NCI-H2171 (cell line): ENCODE results near the gene STARD10.

ENCODE experiments used
- DNase-seq: peaks from one replicate; lab custom pipeline; 2025; lab: John Stamatoyannopoulos, UW

Gene STARD10

DNA sequence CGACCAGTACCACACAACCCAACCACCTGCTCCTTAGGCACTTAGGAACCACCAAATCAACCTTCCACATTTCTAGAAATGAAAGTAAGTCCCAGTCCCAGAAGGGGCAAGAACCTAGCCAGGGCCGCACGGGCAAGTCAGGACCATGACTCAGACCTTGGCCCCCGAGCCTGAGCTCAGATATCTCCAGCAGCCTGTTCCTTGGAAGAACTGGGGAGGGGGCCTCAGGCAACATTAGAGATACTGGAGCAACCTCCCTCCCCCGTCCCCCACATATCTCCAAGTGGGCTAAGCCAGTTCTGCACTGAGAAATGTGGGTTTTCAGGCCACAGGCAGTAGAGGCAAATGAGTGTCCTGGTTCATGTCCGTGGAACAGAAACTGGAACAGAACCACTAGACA is 49.4 kb downstream of the STARD10 start:
- no peak for DNase-seq

DNA sequence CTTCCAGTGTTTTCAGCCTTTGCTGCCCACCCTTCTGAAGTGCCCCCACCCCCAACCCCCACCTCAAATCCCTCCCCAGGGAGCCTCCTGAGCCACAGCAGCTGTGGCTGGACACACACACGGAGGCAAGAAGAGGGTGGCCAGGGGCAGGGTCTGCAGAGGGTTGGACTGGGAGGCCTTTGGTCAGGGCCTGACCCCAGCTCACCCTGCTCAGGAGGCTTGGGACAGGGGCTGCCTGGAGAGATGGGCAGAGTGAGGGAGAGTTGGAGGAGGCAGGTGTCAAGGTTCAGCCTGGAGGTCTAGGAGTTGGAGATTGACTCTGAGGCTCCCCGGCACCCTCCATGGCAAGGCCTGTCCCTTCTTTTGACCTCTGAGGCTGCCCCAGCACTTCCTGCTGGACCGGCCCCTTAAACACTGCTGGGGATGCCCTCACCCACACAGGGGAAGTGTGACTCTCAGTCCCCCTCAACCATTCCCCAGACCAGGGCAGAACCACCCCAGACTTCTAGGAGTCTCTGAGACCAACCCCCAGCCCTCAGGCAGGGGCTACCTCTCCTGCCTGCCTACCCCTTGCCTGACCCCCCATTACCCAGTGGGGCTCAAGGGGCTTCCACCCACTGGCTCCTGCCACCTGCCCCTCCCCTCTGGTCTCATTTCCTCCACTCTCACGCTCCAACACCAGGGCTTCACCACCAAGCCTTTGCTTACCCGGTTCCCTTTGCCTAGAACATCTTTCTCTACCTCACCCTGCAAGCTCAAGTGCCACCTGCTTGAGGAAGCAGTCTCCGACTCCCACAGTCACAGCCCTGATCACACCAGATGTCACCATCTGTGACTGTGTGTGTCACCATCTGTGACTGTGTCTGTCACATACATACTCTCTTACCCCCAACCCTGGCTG is 50.3 kb downstream of the STARD10 start:
- peak; percentile 92 for DNase-seq

DNA sequence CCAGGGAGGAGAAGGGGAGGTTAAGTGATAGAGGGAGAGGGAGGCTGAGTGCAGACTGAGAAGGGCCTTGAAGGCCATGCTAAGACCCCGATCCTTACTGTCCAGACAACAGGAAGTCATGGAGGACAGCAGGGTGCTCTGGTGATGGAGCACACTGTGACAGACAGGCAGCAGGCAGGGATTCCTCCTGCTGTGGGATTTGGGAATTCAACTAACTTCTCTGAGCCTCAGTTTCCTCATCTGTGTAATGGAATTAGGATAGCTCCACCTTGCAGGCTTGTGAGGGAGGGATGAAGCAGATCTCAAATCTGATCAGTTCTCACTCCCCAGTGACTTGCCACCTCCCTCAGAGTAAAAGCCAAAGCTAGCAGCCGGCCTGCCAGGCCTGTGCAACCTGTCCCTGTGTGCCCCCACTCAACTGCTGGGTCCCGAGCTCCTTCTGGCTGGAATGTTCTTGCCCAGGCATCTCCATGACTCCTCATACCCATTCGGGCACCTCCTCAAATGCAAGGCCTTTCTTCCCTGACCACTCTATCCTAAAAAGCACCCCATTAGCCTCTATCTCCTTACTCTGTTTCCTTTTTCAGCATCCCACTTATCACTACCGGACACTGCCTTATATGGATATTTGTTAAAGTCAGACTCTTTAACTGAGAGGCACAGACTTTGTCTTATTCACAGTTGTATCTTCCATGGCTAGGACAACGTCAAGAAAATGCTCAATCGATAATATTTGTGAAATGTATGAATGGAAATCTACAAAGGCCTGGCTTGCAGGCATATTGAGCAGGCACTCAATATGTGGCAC is 51.1 kb downstream of the STARD10 start:
- DNase-seq = no peak

DNA sequence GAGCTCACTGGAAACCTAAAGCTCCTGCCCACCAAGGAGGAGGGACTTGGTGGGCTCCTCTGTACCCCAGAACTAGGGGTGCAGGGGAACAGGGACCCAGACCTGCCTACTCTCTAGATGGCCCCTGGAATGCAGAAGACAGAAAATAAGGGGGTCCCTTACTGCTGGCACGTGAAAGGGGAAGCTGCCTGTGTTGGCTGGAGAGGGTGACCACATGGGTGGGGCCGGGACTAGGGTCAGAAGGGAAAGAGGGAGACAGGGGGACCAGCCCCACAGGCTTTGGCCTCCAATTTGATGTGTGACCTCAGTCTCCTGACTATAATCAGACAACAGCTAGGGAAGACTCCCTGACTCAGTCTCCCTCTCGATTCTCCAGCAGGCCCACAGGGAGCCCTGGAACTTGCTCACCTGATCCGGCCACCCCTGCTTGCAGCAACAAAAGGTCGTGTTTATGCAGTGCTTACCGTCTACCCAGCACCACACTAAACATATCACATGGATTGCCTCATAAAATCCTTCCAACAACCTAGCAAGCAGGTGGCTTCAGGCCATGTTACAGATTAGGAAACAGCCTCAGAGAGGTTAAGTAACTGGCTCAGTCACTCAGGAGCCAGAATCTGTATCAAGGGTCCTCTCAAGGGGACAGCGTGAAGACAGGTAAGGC is 51.9 kb downstream of the STARD10 start:
- no peak for DNase-seq

DNA sequence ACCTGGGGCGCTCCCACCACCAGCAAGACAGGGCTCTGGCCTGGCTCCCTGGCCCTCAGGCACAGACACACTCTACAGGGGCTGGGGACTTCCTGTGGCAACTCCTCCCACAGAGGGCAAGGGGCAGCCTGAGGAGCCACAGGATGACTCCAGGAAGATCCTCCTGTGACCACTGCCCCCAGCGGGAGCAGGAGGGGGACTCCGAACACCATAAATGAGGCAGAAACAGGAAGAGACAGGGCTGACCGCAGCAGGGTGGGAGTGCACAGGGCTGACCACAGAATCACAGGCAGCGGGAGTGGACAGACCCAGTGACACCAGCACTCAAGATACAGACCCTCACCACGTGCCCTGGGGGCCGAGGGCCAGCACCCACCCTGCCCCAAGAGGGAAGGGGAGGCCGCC is 52.4 kb downstream of the STARD10 start:
- DNase-seq = no peak

DNA sequence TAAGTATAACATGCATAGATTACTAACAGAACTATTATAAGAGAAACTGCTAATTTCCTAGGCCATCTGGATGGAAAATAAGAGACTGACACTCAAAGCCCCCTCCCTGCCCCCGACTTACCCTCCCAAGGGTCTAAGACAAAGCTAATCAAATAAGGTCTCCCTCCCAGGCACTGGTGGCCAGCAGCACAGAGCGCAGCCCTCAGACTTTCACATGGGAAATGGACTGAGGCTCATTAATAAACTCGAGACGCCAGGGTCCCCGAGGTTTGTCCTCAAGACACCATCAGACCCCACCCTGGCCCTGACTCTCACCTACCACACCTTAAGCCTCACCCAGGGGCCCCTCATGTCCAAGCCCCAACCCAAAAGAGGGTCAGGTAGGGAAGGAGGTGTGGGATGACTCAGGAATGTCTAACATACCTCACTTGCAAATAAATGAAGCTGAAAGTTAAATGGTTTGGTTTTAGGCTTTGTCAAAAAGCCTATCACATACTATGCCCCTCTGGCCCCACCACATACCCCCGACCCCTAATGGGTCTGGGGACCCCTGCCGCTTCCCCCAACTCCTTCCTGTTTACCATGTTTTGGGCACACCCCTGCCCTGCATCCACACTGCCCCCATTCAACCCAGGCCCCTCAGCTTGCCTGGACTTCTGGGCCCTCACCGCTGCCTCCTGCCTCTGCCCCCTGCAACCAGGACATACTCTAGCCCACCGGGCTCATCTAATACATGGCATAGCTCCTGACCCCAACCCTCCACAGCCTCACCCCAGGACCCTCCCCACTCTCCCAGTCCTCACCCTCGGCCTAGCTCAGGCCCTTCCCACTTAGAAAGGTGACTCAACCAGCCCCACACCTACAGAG is 53.1 kb downstream of the STARD10 start:
- DNase-seq = no peak

DNA sequence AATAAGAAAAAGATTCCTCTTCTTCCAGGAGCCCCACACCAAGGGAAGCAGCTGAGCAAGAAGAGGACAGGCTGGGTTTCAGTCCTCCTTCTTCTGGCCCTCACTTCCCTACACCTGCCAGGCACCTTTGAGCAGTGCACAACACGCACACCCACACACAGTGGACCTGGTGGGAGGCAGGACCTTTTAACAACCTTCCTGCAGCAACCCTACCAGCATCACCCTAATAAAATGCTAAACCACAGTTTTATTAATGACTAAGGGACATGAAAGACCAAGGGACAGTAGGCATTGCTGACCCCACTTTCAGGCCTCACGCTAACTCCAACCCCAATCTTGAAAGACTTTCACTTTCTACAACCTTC is 53.8 kb downstream of the STARD10 start:
- no peak for DNase-seq

DNA sequence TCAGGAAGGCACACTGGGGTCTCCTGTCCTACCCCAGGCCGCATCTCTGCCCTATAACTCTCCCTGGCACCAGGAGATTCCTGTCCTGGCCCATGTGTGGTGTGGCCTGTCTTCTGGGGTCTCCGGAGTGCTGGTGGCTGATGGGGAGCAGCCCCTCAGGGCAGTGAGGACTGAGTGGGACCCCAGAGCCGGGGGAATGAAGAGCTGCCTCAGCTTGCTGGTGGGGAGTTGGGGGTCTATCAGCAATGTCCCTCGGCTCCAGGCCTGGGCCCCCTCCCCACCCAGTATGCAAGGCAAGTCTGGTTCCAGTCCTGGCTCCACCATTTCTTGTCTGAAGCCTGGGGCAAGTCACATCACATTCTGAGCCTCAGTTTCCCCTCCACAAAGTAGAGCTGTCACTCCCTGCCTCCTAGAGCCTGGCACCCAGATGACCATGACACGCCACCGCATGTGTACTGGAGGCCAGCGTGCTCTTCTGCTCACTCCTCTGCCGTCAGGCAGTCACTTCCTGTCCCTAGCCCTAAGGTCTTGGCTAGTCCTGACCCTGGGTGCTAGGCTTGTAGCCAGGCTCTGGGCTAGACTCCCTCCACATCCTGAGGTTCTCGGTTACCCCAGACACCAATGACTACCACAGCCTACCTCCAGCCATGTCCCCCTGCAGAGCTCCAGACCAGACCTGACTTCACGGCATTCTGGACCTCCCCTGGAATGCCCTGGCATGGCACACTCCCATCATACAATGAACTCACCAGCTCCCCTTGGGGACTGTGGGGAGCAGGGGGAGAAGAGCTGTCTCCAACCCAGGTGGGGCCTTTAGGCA is 54.4 kb downstream of the STARD10 start:
- no peak for DNase-seq

DNA sequence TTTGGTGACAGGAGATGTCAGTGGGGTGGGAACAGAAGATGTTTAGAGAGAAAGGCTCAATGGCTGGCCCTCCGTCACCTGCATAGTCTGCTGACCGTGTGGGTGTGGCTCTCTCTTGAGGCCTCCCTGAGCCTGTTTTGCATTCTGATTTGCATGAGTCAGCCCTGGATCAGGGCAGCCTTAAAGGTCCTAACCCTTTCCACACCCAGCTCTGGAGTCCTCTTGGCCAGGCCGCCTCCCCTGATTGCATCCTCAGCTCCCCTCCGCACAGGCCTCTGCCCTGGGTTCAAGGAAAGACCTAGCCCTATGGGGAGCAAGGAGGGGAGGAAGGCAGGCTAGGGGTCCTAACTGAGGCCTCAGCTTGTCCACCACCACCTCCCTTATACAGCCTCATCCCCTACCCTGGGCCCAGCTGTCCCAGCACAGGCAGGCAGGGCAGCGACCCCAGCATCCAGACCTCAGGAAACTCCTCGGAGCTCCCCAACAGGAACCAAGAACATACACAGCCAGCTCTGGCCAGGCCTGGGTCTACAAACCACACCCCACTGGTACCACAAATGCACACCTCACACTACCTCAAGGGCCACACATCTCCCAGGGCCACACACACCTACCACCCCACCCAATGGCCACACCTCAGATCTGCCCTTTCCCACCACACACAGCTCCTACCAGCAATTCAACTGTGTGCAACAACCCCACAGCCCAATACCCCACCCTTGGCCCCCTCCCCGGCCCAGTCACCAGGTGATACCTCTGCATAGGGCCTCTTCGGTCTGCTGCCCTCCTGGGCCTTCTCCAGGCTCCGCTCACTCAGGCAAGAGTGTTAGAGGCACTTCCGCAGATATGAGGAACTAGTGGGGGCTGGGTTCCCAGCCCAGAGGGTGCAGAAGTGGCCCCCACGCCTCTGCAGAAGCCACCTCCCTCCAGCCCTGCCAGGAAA is 55.4 kb downstream of the STARD10 start:
- DNase-seq = no peak

DNA sequence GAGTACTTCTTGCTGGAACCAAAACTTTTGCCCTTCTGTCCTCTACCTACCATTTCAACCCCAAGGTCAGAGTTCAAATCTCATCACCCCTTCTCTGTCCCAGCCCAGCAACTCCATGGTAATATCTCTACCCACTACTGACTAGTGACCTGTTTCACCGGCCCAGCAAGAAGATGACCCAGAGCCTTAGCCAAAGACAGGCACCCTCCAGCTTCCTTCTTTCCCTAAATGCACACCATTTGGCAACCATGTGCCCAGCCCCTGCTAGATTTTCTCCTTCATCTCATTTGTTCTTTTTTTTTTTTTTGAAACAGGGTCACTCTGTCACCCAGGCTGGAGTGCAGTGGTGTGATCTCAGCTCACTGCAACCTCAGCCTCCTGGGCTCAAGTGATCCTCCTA is 56.5 kb downstream of the STARD10 start:
- no peak for DNase-seq

DNA sequence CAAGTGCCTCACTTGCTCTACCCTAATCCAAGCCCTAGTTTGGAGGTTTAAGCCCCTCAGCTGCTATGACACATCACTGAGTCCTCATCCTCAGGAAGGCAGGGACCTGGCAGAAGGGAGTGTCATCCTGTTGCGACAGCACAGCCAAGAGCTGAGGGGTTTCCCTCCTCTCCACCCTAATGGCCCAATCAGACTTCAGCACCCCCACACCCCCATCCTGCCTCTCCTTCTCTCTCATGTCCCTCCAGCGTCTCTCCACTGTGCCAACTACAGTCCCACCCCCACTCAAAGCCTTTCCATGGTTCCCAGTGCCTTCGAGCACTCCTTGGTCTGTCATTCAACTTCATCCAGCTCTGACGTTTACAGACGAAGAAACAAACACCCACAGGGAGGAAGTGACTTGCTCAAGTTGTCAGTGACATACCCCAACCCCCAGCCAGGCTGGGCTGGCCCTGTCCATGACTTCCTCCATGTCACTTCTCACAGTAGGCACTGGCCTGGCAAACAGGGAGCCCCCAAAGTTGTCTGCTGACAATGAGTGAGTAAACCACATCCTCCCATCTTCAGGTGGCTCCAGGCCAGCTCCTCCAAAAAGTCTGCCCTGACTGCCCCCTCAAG is 57.3 kb downstream of the STARD10 start:
- DNase-seq = no peak

DNA sequence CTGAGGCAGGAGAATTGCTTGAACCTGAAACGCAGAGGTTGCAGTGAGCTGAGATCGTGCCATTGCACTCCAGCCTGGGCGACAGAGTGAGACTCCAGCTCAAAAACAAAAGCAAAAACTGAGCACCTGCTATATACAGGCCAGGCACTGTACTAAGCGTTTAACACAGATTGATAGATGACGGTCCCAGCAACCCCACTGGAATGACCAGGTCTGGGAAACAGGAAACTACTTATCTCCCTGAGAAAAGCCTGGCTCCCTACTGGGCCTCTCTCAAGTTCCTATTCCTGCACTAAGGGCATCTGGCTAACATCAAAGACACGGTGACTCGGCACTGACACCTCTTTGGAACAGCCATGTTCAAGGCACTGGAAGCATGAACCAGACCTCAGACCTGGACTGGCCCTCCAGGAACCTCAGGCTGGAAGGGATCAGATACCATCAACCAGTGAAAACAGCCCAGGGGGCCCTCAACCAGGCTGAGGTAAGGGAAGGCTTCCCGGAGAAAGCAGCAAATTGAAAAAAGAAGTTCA is 58.3 kb downstream of the STARD10 start:
- DNase-seq = no peak

DNA sequence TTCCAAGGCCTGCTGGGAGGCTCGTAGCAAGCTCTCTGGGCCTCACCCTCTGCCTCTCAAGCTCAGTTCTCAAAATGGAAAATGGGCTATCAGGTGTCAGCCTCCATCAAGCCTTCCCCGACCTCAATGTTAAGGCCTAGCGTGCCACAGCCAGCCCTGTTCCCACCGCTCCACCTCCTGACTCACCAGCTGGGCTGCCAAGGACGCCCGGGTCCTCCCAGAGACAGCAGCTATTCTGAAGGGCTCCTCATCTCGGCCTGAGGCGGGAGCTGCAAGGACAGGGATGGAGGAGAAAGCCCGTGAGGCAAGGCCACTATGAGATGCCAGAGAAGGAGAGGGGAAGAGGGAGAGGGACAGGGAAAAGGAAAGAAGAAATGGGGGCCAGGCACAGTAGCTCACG is 61.5 kb downstream of the STARD10 start:
- DNase-seq = no peak

DNA sequence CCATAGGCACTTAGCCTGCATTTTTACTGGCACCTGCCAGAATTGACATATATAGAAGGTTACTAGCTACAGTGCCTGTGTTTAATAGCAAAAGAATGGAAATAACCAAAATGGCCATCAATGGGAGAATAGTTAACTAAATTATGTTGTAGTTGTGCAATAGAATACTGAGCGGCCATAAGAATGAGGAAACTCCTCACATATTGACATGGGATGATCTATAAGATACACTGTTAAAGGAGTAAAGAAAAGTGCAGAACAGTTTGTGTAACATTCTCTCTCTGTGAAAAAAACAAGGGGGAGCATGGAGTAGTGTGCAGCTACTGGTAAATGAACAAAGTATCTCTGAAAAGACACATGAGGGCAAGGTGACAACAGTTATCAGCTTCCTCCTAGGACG is 63.1 kb downstream of the STARD10 start:
- no peak for DNase-seq

DNA sequence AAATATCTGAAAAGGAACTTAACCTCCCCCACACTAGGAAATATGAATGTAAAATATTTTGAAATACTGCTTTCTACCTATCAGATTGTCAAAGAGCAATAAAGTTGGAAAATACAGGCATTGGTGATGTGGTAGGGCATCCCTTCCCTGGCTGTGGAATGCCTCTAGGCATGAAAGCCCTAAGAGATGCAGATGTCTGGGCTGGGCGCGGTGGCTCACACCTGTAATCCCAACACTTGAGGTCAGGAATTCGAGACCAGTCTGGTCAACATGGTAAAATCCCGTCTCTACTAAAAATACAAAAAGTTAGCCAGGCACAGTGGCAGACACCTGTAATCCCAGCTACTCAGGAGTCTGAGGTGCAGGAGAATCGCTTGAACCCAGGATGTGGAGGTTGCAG is 63.6 kb downstream of the STARD10 start:
- no peak for DNase-seq

DNA sequence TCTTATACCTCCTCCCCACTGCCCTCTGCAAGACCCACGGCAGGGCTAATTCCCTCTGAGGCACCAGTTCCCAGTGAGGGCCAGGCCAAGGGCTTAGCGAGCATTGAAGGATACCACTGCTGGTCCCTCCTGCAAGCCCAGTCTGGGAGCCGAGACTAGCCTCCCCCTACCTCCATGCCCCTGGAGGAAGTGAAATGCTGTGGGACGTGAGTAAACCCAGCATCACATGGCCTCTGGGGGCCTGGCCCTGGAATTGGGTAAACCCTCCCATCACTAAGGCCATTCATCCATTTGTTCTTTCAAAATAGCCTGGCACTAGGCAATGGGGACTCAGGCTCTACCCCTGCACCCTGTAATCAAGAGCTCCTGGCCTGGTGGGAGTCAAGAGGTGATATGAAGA is 66.3 kb downstream of the STARD10 start:
- DNase-seq = no peak

DNA sequence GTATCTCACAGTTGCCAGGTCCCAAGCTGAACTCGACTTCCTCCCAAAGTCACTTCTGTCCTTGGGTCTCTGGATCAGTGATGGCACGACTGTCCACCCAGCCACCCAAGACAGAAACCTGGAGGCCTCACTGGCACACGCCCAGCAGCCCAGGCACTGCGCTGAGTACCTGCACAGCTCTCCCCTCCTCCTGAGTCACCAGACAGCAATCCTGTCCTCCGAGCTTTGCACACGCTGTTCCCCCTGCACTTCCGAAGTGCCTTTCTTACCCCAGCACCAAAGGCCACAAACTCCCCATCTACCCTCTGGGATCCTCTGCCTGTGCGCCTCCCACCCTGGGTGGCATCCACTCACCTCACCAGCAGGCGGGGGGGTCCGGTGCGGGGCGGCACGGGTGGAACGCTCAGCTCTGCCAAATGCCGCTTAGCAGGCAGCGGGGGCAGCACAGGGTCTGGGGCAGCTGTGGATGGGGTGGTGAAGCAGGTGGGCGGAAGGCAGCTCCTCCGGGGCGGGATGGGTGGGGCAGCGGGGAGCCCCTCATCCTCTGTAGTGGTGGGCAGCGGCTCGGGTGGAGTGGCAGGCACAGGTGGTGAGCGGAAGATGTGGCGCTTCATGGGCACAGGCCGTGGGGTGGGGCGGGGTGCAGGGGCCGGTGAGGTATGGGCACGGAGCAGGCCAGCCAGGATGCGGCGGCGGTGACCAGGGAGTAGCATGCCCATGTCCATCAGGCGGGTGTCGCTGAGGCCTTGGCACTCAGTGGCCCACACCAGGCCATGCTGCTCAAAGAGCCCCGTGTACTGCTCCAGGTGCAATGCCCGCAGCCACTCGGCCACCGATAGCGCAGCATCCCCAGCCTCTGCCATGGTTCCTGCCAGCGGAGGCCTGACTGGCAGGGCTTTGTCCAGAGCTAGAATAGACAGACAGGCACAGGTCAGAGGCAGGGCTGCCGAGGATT is 67.3 kb downstream of the STARD10 start:
- no peak for DNase-seq

DNA sequence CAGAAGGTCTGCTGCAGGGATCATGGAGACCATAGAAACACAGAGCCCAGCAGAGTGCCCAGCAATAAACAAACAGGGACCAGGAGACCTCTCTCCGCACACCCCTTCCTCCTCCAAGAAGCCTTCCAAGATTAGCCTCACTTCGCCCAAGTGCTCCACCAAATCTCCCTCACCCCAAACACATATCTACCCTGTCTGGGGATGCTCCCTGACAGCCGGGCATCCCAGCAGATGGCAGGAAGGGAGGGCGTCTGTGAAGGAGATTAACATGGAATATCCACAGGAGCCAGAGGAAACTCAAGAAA is 68.2 kb downstream of the STARD10 start:
- no peak for DNase-seq
